A673 (cell line): Measurements from ENCODE around the gene PTK6.

Source experiments
- CTCF ChIP-seq: fragments of 300-800, 200-600 bp; sonication (generic); conservative IDR thresholded peaks from 2 replicates; pipeline ENCODE4 v1.5.1; 2017; ENCODE audit warnings: low read depth, mild to moderate bottlenecking, antibody characterized with exemption, low read length, moderate library complexity, mixed read lengths
- EZH2 ChIP-seq: fragments of 200-600 bp; sonication (generic); IDR thresholded peaks from 2 replicates; pipeline ENCODE4 v1.6.1; 2017; ENCODE audit warnings: borderline replicate concordance, low read depth, mild to moderate bottlenecking, mixed read lengths, antibody characterized with exemption, low read length; ENCODE audit not compliant: poor library complexity, severe bottlenecking

DNA sequence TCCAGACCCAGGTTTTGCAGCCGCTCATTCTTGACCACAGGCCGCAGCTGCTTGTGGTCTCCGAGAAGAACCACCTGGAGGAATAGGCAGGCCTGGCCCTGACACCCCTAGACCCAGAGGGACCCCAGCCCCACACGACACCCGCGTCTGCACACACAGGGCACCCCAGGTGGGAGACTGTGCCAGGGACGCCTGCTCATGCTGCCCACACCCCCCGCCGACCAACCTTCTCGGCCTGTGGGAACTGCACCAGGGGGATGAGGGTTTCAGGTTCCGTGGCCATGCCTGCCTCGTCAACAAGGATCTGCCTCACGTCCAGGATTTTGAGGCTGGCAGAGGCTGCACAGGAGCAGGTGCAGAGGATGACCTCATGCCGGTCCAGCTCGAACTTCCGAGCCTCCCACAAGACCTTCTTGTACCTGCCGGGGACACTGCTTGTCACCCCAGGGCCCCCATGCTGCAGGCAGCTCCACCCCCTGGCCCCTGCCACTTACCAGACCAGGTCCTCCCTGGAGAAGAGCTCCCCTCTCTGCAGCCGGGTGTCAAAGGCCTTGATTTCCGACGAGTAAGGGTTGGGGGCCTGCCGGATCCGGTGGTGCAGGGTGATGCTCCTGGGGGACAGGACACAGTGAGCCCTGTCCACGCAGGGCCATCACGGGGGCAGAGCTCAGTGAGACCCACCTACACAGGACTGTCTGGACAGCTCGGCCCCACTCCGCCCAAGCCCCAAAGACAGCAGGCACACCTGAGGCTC lies 23.9 kb upstream of the PTK6 start:
- no peak for TF ChIP-seq CTCF
- no peak for TF ChIP-seq EZH2
